Mucosa of descending colon (tissue), 3 donors: ENCODE results near the gene LIPI. TPM values are rescaled to one million over a fixed set of nuclear protein-coding genes. Genes with fewer than 3 reads are reported as not detected.
"Not testable (repeated sequence)": the region's sequence is repeated elsewhere in the genome, so short reads cannot be mapped to it uniquely, and the experiment has no call there.

Experiments used
- ATAC-seq: fragments of 200-7000 bp; cut with Tn5 transposase; one replicate; pipeline ENCODE4 v1.9.1; 2020; ENCODE audit warnings: mild to moderate bottlenecking, moderate library complexity
- DNase-seq, 3 donors: peaks; one replicate each; pipeline ENCODE4 v3.0.0-alpha.2; 2020
- H3K36me3 ChIP-seq: fragments of 200-600 bp; one replicate; pipeline ENCODE4 v1.8.0; 2021; ENCODE audit warnings: low read depth, mild to moderate bottlenecking
- H3K4me1 ChIP-seq: fragments of 200-600 bp; one replicate; pipeline ENCODE4 v1.8.0; 2021; ENCODE audit warnings: low read depth, mild to moderate bottlenecking
- H3K4me3 ChIP-seq: fragments of 200-600 bp; one replicate; pipeline ENCODE4 v1.8.0; 2021; ENCODE audit warnings: mild to moderate bottlenecking
- H3K9me3 ChIP-seq: fragments of 200-600 bp; one replicate; pipeline ENCODE4 v1.8.0; 2021; ENCODE audit warnings: mild to moderate bottlenecking
- intact Hi-C, 2 donors: fragments of 100-400 bp; cut with DNase I in 1 of 2; cut with micrococcal nuclease in 1 of 2; formaldehyde crosslinking; loops; one replicate each; pipeline versions ENCODE4 v1.11.0 to v1.11.1; 2022; cut with DNase I, micrococcal nuclease
- total RNA-seq, 3 donors: library from RNA; stranded (reverse); fragmentation: NEBNext Ultra II Directional in 2 of 3; extraction: Animal tissue kit (Norgen Biotek cat#: 25700) in 2 of 3; gene quantifications; one replicate each; pipeline versions ENCODE4 v1.2.1 to v1.2.4, GENCODE V29; 2021 to 2023
- TF ChIP-seq, protein P1 (sequence below): fragments of 200-600 bp; IDR thresholded peaks from one replicate; pipeline ENCODE4 v1.8.0; 2022; ENCODE audit warnings: antibody characterized with exemption, mild to moderate bottlenecking
- donor health status: DM: no; HTN: no; CAD: no; lungs with moderate emphysema.
- donor health status: DM: no; HTN: no; CAD: no.
- donor health status: DM: no; HTN: yes; CAD: no.

Gene LIPI
- total RNA-seq, 3 donors from 2014 or later, result not detected

- no peaks in the 10 kb centered on the region for H3K9me3 ChIP-seq
- TF ChIP-seq, protein P1, sequence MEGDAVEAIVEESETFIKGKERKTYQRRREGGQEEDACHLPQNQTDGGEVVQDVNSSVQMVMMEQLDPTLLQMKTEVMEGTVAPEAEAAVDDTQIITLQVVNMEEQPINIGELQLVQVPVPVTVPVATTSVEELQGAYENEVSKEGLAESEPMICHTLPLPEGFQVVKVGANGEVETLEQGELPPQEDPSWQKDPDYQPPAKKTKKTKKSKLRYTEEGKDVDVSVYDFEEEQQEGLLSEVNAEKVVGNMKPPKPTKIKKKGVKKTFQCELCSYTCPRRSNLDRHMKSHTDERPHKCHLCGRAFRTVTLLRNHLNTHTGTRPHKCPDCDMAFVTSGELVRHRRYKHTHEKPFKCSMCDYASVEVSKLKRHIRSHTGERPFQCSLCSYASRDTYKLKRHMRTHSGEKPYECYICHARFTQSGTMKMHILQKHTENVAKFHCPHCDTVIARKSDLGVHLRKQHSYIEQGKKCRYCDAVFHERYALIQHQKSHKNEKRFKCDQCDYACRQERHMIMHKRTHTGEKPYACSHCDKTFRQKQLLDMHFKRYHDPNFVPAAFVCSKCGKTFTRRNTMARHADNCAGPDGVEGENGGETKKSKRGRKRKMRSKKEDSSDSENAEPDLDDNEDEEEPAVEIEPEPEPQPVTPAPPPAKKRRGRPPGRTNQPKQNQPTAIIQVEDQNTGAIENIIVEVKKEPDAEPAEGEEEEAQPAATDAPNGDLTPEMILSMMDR, result no peak
Measured at GRCh38 chr21:14206222-14206621, 4.5 kb downstream of the LIPI start.

DNA sequence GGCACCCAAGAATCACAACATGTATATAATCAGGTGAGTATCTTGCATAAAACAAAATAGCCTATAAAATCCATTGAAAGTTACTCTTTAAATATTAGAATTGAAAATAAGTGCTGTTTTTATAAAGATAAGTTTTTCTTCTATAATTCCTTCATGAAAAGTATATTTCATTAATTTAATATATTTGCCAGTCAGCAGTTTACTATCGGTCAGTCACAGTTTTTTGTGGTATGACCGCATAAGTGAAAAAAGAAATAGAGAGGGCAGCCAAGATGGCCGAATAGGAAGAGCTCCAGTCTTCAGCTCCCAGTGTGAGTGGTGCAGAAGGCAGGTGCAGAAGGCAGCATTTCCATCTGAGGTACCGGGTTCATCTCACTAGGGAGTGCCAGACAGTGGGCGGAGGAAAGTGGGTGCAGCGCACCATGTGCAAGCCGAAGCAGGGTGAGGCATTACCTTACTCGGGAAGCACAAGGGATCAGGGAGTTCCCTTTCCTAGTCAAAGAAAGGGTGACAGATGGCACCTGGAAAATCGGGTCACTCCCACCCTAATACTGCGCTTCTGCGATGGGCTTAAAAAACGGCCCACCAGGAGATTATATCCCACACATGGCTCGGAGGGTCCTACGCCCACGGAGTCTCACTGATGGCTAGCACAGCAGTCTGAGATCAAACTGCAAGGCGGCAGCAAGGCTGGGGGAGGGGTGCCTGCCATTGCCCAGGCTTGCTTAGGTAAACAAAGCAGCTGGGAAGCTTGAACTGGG is 44.1 kb downstream of the LIPI start:
- H3K9me3 ChIP-seq, ATAC-seq, H3K4me1 ChIP-seq, H3K36me3 ChIP-seq, intact Hi-C loops, H3K4me3 ChIP-seq: not testable (repeated sequence)
- peak in 1 of 3 donors; percentile 24 for DNase-seq

More at GRCh38 chr21:14206222-14206621, 4.5 kb downstream of the LIPI start:
- H3K36me3 ChIP-seq, result no peaks in the 10 kb centered on the region
- intact Hi-C loops, result no loop called here
- no peak for ATAC-seq
- H3K4me3 ChIP-seq, result no peak overlapping the region
- DNase-seq, result no peak
- no peaks in the 10 kb centered on the region for H3K4me1 ChIP-seq

GRCh38 chr21:14143999-14144398 is 66.8 kb downstream of the LIPI start:
- ATAC-seq (no peak), DNase-seq (no peak)
- Histone ChIP-seq H3K4me3 (no peak overlapping the region), H3K9me3 (no peaks in the 10 kb centered on the region), H3K36me3 (no peaks in the 10 kb centered on the region), H3K4me1 (no peaks in the 10 kb centered on the region)
- TF ChIP-seq, protein P1, result no peak
- intact Hi-C loops, result no loop called here

DNA sequence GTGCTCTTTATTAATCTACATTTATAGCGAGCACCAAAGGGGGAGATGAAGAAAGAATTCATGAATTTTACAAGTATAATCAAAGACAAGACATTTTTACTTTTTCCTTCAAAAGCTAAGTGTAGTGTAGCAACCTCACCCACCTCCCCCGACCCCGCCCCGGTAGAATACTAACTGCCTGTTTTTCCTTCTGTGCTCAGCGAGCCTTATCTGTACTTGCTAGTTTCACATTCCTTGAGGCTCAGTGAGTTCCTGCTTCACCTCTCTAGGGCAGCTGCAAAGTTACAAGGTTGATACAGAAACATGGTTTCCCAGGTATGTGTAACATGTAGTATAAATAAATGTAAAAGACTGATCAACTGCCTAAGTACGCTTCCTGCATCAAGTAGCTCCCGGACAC is 86.5 kb downstream of the LIPI start:
- Histone ChIP-seq H3K36me3 (no peaks in the 10 kb centered on the region), H3K4me1 (no peaks in the 10 kb centered on the region), H3K9me3 (no peaks in the 10 kb centered on the region), H3K4me3 (no peak overlapping the region)
- no peak for DNase-seq
- intact Hi-C loops, result no loop called here
- ATAC-seq, result no peak
- TF ChIP-seq, protein P1, result no peak

DNA sequence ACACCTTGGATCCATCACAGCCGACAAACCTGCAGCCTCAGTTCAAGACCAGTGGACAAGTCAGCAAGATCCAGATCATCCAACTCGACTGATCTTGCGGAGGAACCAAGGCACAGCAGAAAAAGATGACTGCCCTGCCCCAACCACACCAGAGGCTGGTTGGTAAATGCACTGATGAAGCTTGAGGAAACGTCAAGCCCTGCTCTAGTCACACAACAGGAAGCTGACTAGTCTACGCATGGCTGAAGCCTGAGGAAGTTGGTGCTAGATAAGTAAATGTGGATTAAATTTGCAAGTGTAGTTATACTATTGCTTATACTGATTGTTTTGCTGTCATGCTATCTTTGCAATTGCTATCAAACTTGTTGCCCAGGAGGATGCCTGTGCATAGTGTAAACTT is 89.0 kb downstream of the LIPI start:
- TF ChIP-seq, protein P1, result no peak

DNA sequence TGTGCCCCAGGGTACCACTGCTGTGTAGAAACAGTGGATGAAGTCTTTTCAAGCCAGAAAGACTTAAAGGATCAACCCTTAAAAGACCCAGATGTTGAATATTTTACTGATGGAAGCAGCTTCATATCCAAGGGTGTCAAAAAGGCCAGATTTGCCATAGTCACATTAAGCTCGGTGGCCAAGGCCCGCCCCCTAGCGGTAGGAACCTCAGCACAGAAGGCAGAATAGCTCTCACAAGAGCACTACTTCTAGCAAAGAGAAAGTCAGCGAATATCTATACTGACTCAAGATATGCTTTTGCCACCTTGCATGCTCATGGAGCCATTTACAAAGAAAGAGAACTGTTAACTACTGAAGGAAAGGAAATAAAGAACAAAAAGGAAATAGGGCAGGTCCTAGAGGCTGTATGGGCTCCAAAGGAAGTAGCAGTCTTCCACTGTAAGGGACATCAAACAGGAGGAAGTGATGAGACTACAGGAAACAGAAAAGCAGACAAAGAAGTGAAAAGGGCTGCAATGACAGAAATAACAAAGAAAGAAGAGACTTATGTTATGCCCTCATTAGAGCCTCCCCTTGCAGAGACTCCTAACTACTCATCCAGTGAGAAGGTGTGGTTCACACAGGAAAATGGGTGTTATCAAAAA is 90.5 kb downstream of the LIPI start:
- DNase-seq (peak in 2 of 3 donors; percentile 72 to 73), ATAC-seq (peak; percentile 49)
- intact Hi-C loops, result no loop called here
- Histone ChIP-seq H3K4me3 (no peak overlapping the region), H3K36me3 (no peaks in the 10 kb centered on the region), H3K4me1 (no peaks in the 10 kb centered on the region), H3K9me3 (no peaks in the 10 kb centered on the region)
- TF ChIP-seq, protein P1, result peak; percentile 48

More for the DNA sequence above, 89.0 kb downstream of the LIPI start:
- no peak for DNase-seq
- Histone ChIP-seq H3K9me3 (no peaks in the 10 kb centered on the region), H3K4me3 (no peak overlapping the region), H3K4me1 (no peaks in the 10 kb centered on the region), H3K36me3 (no peaks in the 10 kb centered on the region)
- intact Hi-C loops, result no loop called here
- peak; percentile 27 for ATAC-seq
